Fibroblast of lung (primary cell): ENCODE measurements around the gene MYRFL. TPM values are rescaled to one million over a fixed set of nuclear protein-coding genes. Genes with fewer than 3 reads are reported as not detected.

Source experiments
- DNase-seq, 2 donors: peaks; one replicate each; pipeline versions ENCODE4 v3.0.0 to v3.0.0-alpha.2; 2010; ENCODE audit warnings: low read depth in 2 of 2
- H2AFZ ChIP-seq: 2 replicates; pipeline ENCODE4 v1.5.1; 2012; ENCODE audit warnings: low read length, control low read depth, inconsistent platforms
- H3K27ac ChIP-seq: 2 replicates; pipeline ENCODE4 v1.5.1; 2011; ENCODE audit warnings: low read length, control low read depth; ENCODE audit not compliant: insufficient read depth
- H3K27me3 ChIP-seq: 2 replicates; pipeline ENCODE4 v1.5.1; 2011; ENCODE audit warnings: mild to moderate bottlenecking, low read length; ENCODE audit not compliant: control insufficient read depth, insufficient read depth
- H3K36me3 ChIP-seq: 2 replicates; pipeline ENCODE4 v1.5.1; 2011; ENCODE audit warnings: low read length; ENCODE audit not compliant: control insufficient read depth, insufficient read depth
- H3K4me1 ChIP-seq: 2 replicates; pipeline ENCODE4 v1.5.1; 2011; ENCODE audit warnings: low read length; ENCODE audit not compliant: control insufficient read depth, insufficient read depth; ENCODE audit errors: extremely low read depth
- H3K4me2 ChIP-seq: 2 replicates; pipeline ENCODE4 v1.5.1; 2011; ENCODE audit warnings: low read length, control low read depth; ENCODE audit not compliant: insufficient read depth; ENCODE audit errors: extremely low read depth
- H3K4me3 ChIP-seq, 4 experiments: fragments of 200-600 bp in 1 of 4; sonication (generic) in 1 of 4; replicated peaks in 1 of 4; 2 replicates each; pipeline ENCODE4 v1.5.1; 2011 to 2016; ENCODE audit warnings: low read length in 4 of 4, low read depth in 3 of 4, mild to moderate bottlenecking in 3 of 4, control low read depth in 2 of 4, inconsistent platforms in 1 of 4, mixed read lengths in 1 of 4; ENCODE audit not compliant: insufficient read depth in 1 of 4; ENCODE audit errors: control extremely low read depth in 1 of 4
- H3K79me2 ChIP-seq: 2 replicates; pipeline ENCODE4 v1.5.1; 2012; ENCODE audit warnings: mild to moderate bottlenecking, low read length, inconsistent platforms; ENCODE audit not compliant: control insufficient read depth, insufficient read depth
- H3K9ac ChIP-seq: 2 replicates; pipeline ENCODE4 v1.5.1; 2011; ENCODE audit warnings: mild to moderate bottlenecking, low read length, control low read depth; ENCODE audit not compliant: insufficient read depth
- H3K9me3 ChIP-seq: 2 replicates; pipeline ENCODE4 v1.5.1; 2012; ENCODE audit warnings: low read depth, low read length; ENCODE audit not compliant: control insufficient read depth, insufficient read depth
- H4K20me1 ChIP-seq: 2 replicates; pipeline ENCODE4 v1.5.1; 2011; ENCODE audit warnings: low read length; ENCODE audit not compliant: control insufficient read depth, insufficient read depth; ENCODE audit errors: extremely low read depth
- CTCF ChIP-seq, 2 donors: IDR thresholded peaks in 1 of 2; conservative IDR thresholded peaks in 1 of 2; 1 replicate in 1 of 2; 2 replicates in 1 of 2; pipeline ENCODE4 v1.5.1; 2011 to 2012; ENCODE audit warnings: low read length in 2 of 2, control low read depth in 1 of 2, inconsistent platforms in 1 of 2, low read depth in 1 of 2, mild to moderate bottlenecking in 1 of 2
- EZH2 ChIP-seq: IDR thresholded peaks from 2 replicates; pipeline ENCODE4 v1.5.1; 2012; ENCODE audit warnings: low read length, control low read depth, mild to moderate bottlenecking; ENCODE audit errors: missing control alignments
- polyA plus RNA-seq, 2 donors: library from polyadenylated mRNA; depleted of rRNA in 1 of 2; stranded (reverse) in 1 of 2; unstranded in 1 of 2; fragments of >200 nt; gene quantifications; 2 replicates each; pipeline ENCODE4 v1.2.1, GENCODE V29; 2011 to 2012; ENCODE audit warnings: missing spikeins in 1 of 2
- total RNA-seq: library from RNA; depleted of rRNA; stranded (reverse); fragments of >200 nt; gene quantifications from 2 replicates; pipeline ENCODE4 v1.2.1, GENCODE V29; 2014

The MYRFL gene
- total and polyA plus RNA-seq, 2 donors (not counting 1 experiment from before 2014, with no cell fraction given): not detected

- Histone ChIP-seq H3K27ac (no peak overlapping the region), H3K4me1 (no peaks in the 10 kb centered on the region), H3K9me3 (no peaks in the 10 kb centered on the region), H3K79me2 (no peaks in the 10 kb centered on the region), H4K20me1 (no peaks in the 10 kb centered on the region), H3K4me3 (no peak overlapping the region), H3K9ac (no peak overlapping the region), H3K4me2 (no peak overlapping the region), H3K27me3 (peaks cover 2% of the 10 kb centered on the region), H2AFZ (no peak overlapping the region), H3K36me3 (no peaks in the 10 kb centered on the region)
- no peak for TF ChIP-seq CTCF (conservative IDR thresholded peaks at IDR 0.05 in 1 of 2, IDR thresholded peaks at IDR 0.05 in 1 of 2; ENCODE audit: low read depth in 1 of 2, low read length in 2 of 2)
- no peak for TF ChIP-seq EZH2
- DNase-seq: no peak
These were observed 3.9 kb downstream of the MYRFL start for GRCh38 chr12:69828897-69829296.

- H3K4me3 ChIP-seq: no peak overlapping the region
These were observed 8.7 kb downstream of the MYRFL start for GRCh38 chr12:69833696-69834095.

GRCh38 chr12:69834147-69834546 lies 9.1 kb downstream of the MYRFL start:
- no peaks in the 10 kb centered on the region for H3K36me3 ChIP-seq
- H3K9ac ChIP-seq: no peak overlapping the region
- DNase-seq: no peak
- no peaks in the 10 kb centered on the region for H3K79me2 ChIP-seq
- TF ChIP-seq EZH2: no peak
- TF ChIP-seq CTCF (conservative IDR thresholded peaks at IDR 0.05 in 1 of 2, IDR thresholded peaks at IDR 0.05 in 1 of 2; ENCODE audit: low read depth in 1 of 2, low read length in 2 of 2): no peak
- H4K20me1 ChIP-seq: no peaks in the 10 kb centered on the region
- H3K27me3 ChIP-seq: peaks cover 2% of the 10 kb centered on the region
- H3K27ac ChIP-seq: no peak overlapping the region
- no peak overlapping the region for H3K4me3 ChIP-seq
- no peak overlapping the region for H2AFZ ChIP-seq
- H3K4me2 ChIP-seq: no peak overlapping the region
- no peaks in the 10 kb centered on the region for H3K4me1 ChIP-seq
- no peaks in the 10 kb centered on the region for H3K9me3 ChIP-seq

More at GRCh38 chr12:69833696-69834095, 8.7 kb downstream of the MYRFL start:
- H3K9me3 ChIP-seq: no peaks in the 10 kb centered on the region
- no peak for DNase-seq
- H3K79me2 ChIP-seq: no peaks in the 10 kb centered on the region
- H2AFZ ChIP-seq: no peak overlapping the region
- no peak overlapping the region for H3K4me2 ChIP-seq
- peaks cover 2% of the 10 kb centered on the region for H3K27me3 ChIP-seq
- no peak overlapping the region for H3K27ac ChIP-seq
- H3K4me1 ChIP-seq: no peaks in the 10 kb centered on the region
- no peaks in the 10 kb centered on the region for H4K20me1 ChIP-seq
- no peak for TF ChIP-seq EZH2
- no peak for TF ChIP-seq CTCF (conservative IDR thresholded peaks at IDR 0.05 in 1 of 2, IDR thresholded peaks at IDR 0.05 in 1 of 2; ENCODE audit: low read depth in 1 of 2, low read length in 2 of 2)
- no peaks in the 10 kb centered on the region for H3K36me3 ChIP-seq
- H3K9ac ChIP-seq: no peak overlapping the region
